Bronchial epithelial cell (primary cell): ENCODE results near the gene AOAH. TPM values are rescaled to one million over a fixed set of nuclear protein-coding genes. Genes with fewer than 3 reads are reported as not detected.

Experiments used
- DNase-seq: peaks from one replicate; pipeline ENCODE4 v3.0.0-alpha.2; 2010; ENCODE audit warnings: low read depth
- FAIRE-seq: peaks from 2 replicates; lab custom pipeline; 2011; peaks lifted over from hg19 to GRCh38; lab: Jason Lieb, UNC
- H3K27me3 ChIP-seq: 2 replicates; pipeline ENCODE4 v1.5.1; 2011; ENCODE audit warnings: low read length; ENCODE audit not compliant: control insufficient read depth, insufficient read depth
- H3K36me3 ChIP-seq: 2 replicates; pipeline ENCODE4 v1.5.1; 2011; ENCODE audit warnings: low read length; ENCODE audit not compliant: control insufficient read depth, insufficient read depth
- H3K4me3 ChIP-seq: 2 replicates; pipeline ENCODE4 v1.5.1; 2011; ENCODE audit warnings: mild to moderate bottlenecking, low read depth, low read length, control low read depth
- total RNA-seq: library from RNA; depleted of rRNA; stranded (reverse); fragments of >200 nt; gene quantifications from 2 replicates; pipeline ENCODE4 v1.2.1, GENCODE V29; 2014
- TF ChIP-seq, protein P1 (sequence below): IDR thresholded peaks from 2 replicates; pipeline ENCODE4 v1.5.1; 2011; ENCODE audit warnings: mild to moderate bottlenecking, moderate library complexity, low read length, control low read depth, inconsistent platforms; ENCODE audit not compliant: insufficient read depth, severe bottlenecking

AOAH gene
- total RNA-seq, 1 donor from 2014 or later = not detected

DNA sequence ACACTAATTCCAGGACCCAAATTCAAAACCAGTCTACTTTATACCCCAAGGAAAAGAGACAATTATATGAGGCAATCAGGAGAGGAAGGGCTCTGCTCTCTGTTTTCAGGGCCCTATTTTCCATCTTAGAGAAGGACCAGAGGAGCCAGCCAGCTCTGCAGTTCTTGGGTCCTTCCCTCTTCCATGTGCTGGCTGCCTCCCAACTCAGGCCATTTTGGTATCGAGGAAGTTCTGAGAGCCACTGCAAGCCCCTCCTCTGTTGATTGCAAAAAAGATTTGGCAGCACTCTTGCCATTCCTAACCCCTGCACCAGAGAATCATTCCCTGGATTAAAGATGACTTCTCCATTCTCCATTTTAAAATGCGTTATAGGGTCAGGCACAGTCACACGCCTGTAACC lies 151.2 kb downstream of the AOAH start:
- no peaks in the 10 kb centered on the region for H3K27me3 ChIP-seq
- TF ChIP-seq, protein P1, sequence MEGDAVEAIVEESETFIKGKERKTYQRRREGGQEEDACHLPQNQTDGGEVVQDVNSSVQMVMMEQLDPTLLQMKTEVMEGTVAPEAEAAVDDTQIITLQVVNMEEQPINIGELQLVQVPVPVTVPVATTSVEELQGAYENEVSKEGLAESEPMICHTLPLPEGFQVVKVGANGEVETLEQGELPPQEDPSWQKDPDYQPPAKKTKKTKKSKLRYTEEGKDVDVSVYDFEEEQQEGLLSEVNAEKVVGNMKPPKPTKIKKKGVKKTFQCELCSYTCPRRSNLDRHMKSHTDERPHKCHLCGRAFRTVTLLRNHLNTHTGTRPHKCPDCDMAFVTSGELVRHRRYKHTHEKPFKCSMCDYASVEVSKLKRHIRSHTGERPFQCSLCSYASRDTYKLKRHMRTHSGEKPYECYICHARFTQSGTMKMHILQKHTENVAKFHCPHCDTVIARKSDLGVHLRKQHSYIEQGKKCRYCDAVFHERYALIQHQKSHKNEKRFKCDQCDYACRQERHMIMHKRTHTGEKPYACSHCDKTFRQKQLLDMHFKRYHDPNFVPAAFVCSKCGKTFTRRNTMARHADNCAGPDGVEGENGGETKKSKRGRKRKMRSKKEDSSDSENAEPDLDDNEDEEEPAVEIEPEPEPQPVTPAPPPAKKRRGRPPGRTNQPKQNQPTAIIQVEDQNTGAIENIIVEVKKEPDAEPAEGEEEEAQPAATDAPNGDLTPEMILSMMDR = no peak
- no peak overlapping the region for H3K4me3 ChIP-seq
- FAIRE-seq = no peak
- no peaks in the 10 kb centered on the region for H3K36me3 ChIP-seq
- DNase-seq = no peak

DNA sequence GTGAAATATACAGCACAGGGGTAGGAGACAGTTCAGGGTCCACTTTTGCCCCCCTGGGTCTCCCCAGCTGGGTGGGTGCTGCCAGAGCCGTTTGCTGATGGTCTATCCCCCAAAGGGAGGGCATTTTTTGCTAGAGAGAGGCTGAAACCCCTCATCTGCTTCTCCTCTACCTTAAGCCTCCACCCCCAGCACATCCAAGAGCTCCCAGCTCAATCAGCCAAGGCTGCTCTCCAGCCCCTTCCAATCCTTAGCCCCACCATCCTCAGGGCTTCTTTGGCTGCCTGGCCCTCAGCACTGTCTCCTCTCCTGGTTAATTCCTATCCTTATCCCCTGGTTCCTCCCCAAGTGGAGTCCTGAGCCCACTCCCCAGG lies 153.1 kb downstream of the AOAH start:
- FAIRE-seq (no peak), DNase-seq (no peak)
- Histone ChIP-seq H3K36me3 (no peaks in the 10 kb centered on the region), H3K4me3 (no peak overlapping the region), H3K27me3 (no peaks in the 10 kb centered on the region)
- TF ChIP-seq, protein P1 = no peak

DNA sequence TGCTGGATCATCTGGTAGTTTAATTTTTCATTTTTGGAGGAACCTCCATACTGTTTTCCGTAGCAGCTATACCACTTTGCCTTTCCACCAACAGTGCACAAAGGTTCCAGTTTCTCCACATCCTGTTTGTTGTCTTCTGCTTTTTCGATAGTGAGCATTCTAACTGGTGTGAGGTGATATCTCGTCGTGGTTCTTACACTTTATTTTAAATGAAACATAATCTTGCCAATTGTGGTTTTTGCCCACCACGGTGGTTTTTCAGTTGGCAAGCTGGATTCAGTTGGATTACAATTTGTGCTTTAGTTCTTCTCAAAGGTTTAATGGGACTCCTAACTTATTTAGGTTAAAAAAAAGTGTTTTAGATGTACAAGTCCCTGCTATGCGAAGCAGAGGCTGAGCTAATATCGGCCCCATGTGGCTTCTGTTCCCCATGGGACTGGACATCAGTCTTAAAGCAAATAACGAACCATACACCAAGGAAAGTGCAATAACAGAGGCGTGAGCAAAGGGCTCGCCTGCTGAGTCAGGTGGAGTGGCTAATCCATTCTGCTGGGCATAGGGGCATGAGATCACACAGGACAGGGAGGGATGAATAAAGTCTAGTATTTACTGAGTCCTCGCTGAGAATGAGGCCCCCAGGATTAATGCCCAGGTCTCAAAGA lies 153.6 kb downstream of the AOAH start:
- H3K36me3 ChIP-seq = no peaks in the 10 kb centered on the region
- H3K27me3 ChIP-seq = no peaks in the 10 kb centered on the region
- no peak overlapping the region for H3K4me3 ChIP-seq
- TF ChIP-seq, protein P1 = no peak
- no peak for FAIRE-seq
- DNase-seq = no peak

DNA sequence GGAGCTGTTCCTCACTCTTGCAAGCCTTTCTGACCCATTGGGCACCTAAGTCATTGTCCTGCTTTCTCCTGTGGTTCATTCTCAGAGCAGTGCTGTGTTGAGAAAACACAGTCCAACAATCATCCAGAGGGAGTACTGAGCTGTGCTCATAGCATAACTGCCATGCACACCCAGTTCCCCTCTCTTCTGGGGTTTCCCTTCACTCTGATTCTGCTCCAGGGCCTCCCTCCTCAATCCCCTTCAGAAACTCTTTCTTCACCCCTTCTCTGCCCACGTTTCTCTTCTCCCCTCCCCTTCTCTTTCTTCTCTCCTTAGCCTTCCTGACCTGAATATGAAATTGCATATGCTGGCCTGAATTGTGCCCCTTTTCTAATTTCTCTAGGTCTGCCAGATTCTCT lies 155.8 kb downstream of the AOAH start:
- Histone ChIP-seq H3K36me3 (no peaks in the 10 kb centered on the region), H3K27me3 (no peaks in the 10 kb centered on the region), H3K4me3 (no peak overlapping the region)
- DNase-seq = no peak
- FAIRE-seq = no peak
- TF ChIP-seq, protein P1 = no peak

DNA sequence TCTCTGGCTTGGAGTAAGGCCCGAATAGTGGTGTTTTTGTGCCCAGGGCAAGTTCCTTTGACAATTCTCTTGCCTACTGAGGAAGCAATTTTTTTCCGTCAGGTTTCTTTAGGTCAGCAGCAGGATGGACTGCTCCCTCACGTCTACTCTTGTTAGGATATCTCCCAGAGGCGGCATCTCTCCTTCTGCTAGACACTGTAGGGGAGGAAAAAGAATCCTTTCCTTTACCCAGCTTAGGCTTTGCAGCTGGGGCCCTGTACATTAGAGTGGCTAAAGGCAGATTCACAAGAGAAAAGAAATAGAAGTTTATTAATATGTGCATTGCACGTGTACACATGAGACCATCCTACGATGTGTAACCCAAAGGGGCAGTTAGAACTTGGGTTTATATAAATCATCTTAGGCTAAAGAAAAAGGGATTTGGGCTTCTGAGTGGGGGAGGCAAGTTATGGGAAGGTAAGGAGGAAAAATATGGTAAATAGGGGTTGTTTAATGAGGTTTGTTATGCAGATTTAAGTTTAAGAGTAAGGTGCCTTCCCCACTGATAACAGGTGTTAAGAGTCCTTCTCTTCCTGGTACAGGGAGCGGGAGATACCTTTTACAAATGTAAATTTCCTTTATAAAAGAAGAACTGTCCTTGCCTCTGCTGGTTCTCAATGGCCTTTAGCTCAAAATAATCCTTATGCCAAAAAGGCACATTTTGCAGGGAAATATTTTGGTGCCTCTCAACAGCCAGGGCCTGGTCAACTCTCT lies 156.4 kb downstream of the AOAH start:
- TF ChIP-seq, protein P1 = no peak
- Histone ChIP-seq H3K4me3 (no peak overlapping the region), H3K36me3 (no peaks in the 10 kb centered on the region), H3K27me3 (no peaks in the 10 kb centered on the region)
- DNase-seq (no peak), FAIRE-seq (no peak)
